ENCODE results near the gene PCCA.
A peak's percentile ranks its signal among the peaks of the same experiment; 100 is the strongest.

The PCCA gene

GRCh38 chr13:100514788-100515409 is 426.0 kb downstream of the PCCA start:
- Histone ChIP-seq H3K4me3 (no peak overlapping the region), H3K27ac (no peak overlapping the region)
- TF ChIP-seq CTCF (IDR thresholded peaks at IDR 0.05) = peak; percentile 70
- no peak for DNase-seq (ENCODE audit: low spot score)

GRCh38 chr13:100515410-100515800 is 426.5 kb downstream of the PCCA start:
- no peak for TF ChIP-seq CTCF (IDR thresholded peaks at IDR 0.05)
- H3K27ac ChIP-seq = no peak overlapping the region
- no peak overlapping the region for H3K4me3 ChIP-seq
- DNase-seq (ENCODE audit: low spot score) = no peak

- TF ChIP-seq CTCF (IDR thresholded peaks at IDR 0.05) = no peak
- Histone ChIP-seq H3K27ac (no peak overlapping the region), H3K4me3 (no peak overlapping the region)
- no peak for DNase-seq (ENCODE audit: low spot score)
Measured at GRCh38 chr13:100517135-100517534, 428.2 kb downstream of the PCCA start.

GRCh38 chr13:100517728-100518127 is 428.8 kb downstream of the PCCA start:
- no peak for TF ChIP-seq CTCF (IDR thresholded peaks at IDR 0.05)
- no peak overlapping the region for H3K27ac ChIP-seq
- no peak overlapping the region for H3K4me3 ChIP-seq
- DNase-seq (ENCODE audit: low spot score) = no peak

- TF ChIP-seq CTCF (IDR thresholded peaks at IDR 0.05) = no peak
- H3K27ac ChIP-seq = no peak overlapping the region
- H3K4me3 ChIP-seq = no peak overlapping the region
- DNase-seq (ENCODE audit: low spot score) = no peak
Measured at GRCh38 chr13:100518394-100519062, 429.6 kb downstream of the PCCA start.

GRCh38 chr13:100519626-100520025 is 430.7 kb downstream of the PCCA start:
- no peak overlapping the region for H3K4me3 ChIP-seq
- no peak overlapping the region for H3K27ac ChIP-seq
- DNase-seq (ENCODE audit: low spot score) = no peak
- TF ChIP-seq CTCF (IDR thresholded peaks at IDR 0.05) = no peak

Measured in coronary artery (tissue), 2 donors.